ENCODE results near the gene ALDOA.

ALDOA gene

DNA sequence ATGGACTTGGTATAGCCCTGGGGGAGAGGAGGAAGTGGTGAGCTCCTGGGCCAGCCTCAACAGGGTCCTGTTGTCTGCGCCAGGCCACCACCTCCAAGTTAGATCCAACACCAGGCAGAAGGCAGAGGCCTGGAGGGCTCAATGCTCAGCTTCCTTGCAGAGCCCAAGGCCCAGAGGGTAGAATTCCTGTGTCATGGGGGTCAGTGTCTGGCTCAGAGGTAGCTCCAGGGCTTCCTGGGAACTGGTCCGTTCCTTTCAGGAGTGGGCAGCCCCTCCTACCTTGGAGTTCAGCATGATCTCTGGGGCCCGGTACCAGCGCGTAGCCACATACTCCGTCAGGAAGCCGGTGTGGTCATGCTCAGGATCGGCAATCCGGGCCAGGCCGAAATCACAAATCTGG, 52.2 kb downstream of the ALDOA start:
- Histone ChIP-seq H3K79me2 (ENCODE audit: control insufficient read depth, insufficient read depth, low read length, unreplicated experiment) (peaks cover 5% of the 10 kb centered on the region), H2AFZ (ENCODE audit: low read length, unreplicated experiment) (no peak overlapping the region), H3K27ac (ENCODE audit: low read depth, low read length) (no peak overlapping the region), H3K36me3 (ENCODE audit: insufficient read depth, low read length) (peaks cover 7% of the 10 kb centered on the region; the same call in 1 of the 2 replicates), H3K27me3 (ENCODE audit: insufficient read depth, low read length) (no peaks in the 10 kb centered on the region), H3K4me1 (ENCODE audit: control insufficient read depth, insufficient read depth, low read length, unreplicated experiment) (peaks cover 25% of the 10 kb centered on the region), H3K4me3 (ENCODE audit: low read depth, low read length) (no peak overlapping the region)

DNA sequence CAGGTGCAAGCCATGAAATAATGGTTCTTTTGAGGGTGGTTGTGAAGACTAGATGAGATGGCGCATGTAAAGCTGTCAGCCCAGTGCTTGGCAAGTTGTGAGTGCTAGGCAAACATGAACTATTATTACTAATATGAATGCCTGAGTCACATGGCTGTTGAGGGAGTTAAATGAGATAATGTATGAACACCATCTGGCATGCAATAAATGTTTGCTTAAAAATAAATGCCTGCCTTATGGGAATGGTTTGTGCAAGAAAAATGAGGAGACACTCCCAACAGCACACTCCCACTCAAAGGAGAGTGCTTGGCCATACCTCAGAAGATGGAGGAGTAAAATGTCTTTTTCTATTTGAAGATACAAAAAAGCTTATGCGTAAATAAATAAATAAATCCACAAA, 53.9 kb downstream of the ALDOA start:
- no peak overlapping the region for H2AFZ ChIP-seq (ENCODE audit: low read length, unreplicated experiment)
- no peak overlapping the region for H3K27ac ChIP-seq (ENCODE audit: low read depth, low read length)
- H3K79me2 ChIP-seq (ENCODE audit: control insufficient read depth, insufficient read depth, low read length, unreplicated experiment), result peaks cover 5% of the 10 kb centered on the region
- H3K27me3 ChIP-seq (ENCODE audit: insufficient read depth, low read length), result no peaks in the 10 kb centered on the region
- H3K36me3 ChIP-seq (ENCODE audit: insufficient read depth, low read length), result peaks cover 7% of the 10 kb centered on the region; the same call in 1 of the 2 replicates
- no peak overlapping the region for H3K4me3 ChIP-seq (ENCODE audit: low read depth, low read length)
- peaks cover 12% of the 10 kb centered on the region for H3K4me1 ChIP-seq (ENCODE audit: control insufficient read depth, insufficient read depth, low read length, unreplicated experiment)

All from ACC112 (cell line).